ENCODE measurements around the gene CD22.

Gene CD22

DNA sequence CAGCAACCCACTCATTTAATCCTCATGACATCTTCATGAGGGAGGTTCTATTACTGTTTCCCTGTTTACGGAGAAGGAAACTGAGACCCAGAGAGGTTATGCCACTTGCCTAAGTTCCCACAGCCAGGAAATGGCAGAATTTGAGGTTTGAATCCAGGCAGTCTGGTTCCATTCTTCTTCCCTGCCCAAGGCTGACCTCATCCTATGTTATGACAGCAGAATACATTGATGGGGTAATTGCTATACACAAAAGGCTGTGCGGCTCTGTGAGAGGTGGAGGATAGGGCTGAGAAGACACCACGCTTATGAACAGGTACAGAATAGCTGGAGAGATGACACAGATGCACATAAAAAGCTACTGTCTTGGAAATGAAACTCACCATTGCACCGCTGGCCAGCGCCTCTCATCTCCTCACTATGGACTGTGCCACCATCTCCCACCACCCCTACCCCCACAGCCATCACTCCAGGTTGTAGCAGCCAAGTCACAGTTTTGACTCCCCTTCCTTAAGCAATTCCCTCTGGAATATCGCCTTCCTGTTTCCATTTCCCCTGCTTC is 25.6 kb upstream of the CD22 start (continued):
- TF ChIP-seq AEBP2 (tag by site-specific recombination; IDR thresholded peaks at IDR 0.05; ENCODE audit: borderline replicate concordance) (no peak), KLF9 (tag by site-specific recombination; IDR thresholded peaks at IDR 0.05; ENCODE audit: low read depth) (no peak), ZBTB17 (tag by site-specific recombination; IDR thresholded peaks at IDR 0.05) (peak; percentile 97), ZNF600 (tag by site-specific recombination; IDR thresholded peaks at IDR 0.05) (peak; percentile 22; the same call in 1 of the 2 replicates)

GRCh38 chr19:35304036-35304435 is 25.0 kb upstream of the CD22 start:
- no peak overlapping the region for H3K27ac ChIP-seq (ENCODE audit: extremely low read depth, low read depth, low read length)
- H3K4me3 ChIP-seq (ENCODE audit: low read depth, low read length): no peak overlapping the region
- H3K4me1 ChIP-seq (ENCODE audit: control insufficient read depth, insufficient read depth, low read length): no peaks in the 10 kb centered on the region
- no peak for TF ChIP-seq ZNF610 (tag by site-specific recombination; IDR thresholded peaks at IDR 0.05; ENCODE audit: borderline replicate concordance)
- no peak for TF ChIP-seq ZNF16 (tag by site-specific recombination; IDR thresholded peaks at IDR 0.05; ENCODE audit: low read depth)
- no peak for TF ChIP-seq ZNF433 (tag by site-specific recombination; IDR thresholded peaks at IDR 0.05; ENCODE audit: low read depth)
- TF ChIP-seq ZNF214 (tag by site-specific recombination; IDR thresholded peaks at IDR 0.05; ENCODE audit: borderline replicate concordance): no peak
- no peak for TF ChIP-seq SCRT2 (tag by site-specific recombination; IDR thresholded peaks at IDR 0.05)
- no peak for TF ChIP-seq ZNF394 (tag by site-specific recombination; IDR thresholded peaks at IDR 0.05; ENCODE audit: borderline replicate concordance)
- no peak for TF ChIP-seq ZNF184 (tag by site-specific recombination; IDR thresholded peaks at IDR 0.05)
- TF ChIP-seq PRDM1 (tag by site-specific recombination; IDR thresholded peaks at IDR 0.05): no peak
- TF ChIP-seq, protein P1, sequence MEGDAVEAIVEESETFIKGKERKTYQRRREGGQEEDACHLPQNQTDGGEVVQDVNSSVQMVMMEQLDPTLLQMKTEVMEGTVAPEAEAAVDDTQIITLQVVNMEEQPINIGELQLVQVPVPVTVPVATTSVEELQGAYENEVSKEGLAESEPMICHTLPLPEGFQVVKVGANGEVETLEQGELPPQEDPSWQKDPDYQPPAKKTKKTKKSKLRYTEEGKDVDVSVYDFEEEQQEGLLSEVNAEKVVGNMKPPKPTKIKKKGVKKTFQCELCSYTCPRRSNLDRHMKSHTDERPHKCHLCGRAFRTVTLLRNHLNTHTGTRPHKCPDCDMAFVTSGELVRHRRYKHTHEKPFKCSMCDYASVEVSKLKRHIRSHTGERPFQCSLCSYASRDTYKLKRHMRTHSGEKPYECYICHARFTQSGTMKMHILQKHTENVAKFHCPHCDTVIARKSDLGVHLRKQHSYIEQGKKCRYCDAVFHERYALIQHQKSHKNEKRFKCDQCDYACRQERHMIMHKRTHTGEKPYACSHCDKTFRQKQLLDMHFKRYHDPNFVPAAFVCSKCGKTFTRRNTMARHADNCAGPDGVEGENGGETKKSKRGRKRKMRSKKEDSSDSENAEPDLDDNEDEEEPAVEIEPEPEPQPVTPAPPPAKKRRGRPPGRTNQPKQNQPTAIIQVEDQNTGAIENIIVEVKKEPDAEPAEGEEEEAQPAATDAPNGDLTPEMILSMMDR (tag by site-specific recombination; IDR thresholded peaks at IDR 0.05): no peak
- TF ChIP-seq ZBTB48 (tag by site-specific recombination; IDR thresholded peaks at IDR 0.05): no peak
- no peak for TF ChIP-seq ZNF146 (tag by site-specific recombination; IDR thresholded peaks at IDR 0.05)
- H3K9me3 ChIP-seq (ENCODE audit: control insufficient read depth, insufficient read depth, low read depth, low read length): no peaks in the 10 kb centered on the region
- no peaks in the 10 kb centered on the region for H3K36me3 ChIP-seq (ENCODE audit: control insufficient read depth in 2 of 2, insufficient read depth in 1 of 2, low read length in 2 of 2)
- POLR2A ChIA-PET: no interaction called here
- CTCF ChIA-PET: interaction anchor here (1.1 kb wide), 1 partner anchor 191 kb away, joined by 4 read pairs; no protein-coding TSS in a partner anchor

GRCh38 chr19:35305181-35305580 is 23.8 kb upstream of the CD22 start:
- Histone ChIP-seq H3K9me3 (ENCODE audit: control insufficient read depth, insufficient read depth, low read depth, low read length) (no peaks in the 10 kb centered on the region), H3K4me3 (ENCODE audit: low read depth, low read length) (no peak overlapping the region), H3K36me3 (ENCODE audit: control insufficient read depth in 2 of 2, insufficient read depth in 1 of 2, low read length in 2 of 2) (no peaks in the 10 kb centered on the region), H3K4me1 (ENCODE audit: control insufficient read depth, insufficient read depth, low read length) (no peaks in the 10 kb centered on the region), H3K27ac (ENCODE audit: extremely low read depth, low read depth, low read length) (no peak overlapping the region)
- ChIA-PET POLR2A (interaction anchor here (0.6 kb wide), 2 partner anchors 151 to 157 kb away, joined by 3 to 5 read pairs; no protein-coding TSS in a partner anchor), CTCF (interaction anchor here (0.7 to 1.6 kb wide), 5 partner anchors 15 to 262 kb away, joined by 3 to 7 read pairs (median 3); no protein-coding TSS in a partner anchor)
- TF ChIP-seq SCRT2 (tag by site-specific recombination; IDR thresholded peaks at IDR 0.05) (no peak), ZFP37 (tag by site-specific recombination; IDR thresholded peaks at IDR 0.05) (no peak), OVOL3 (tag by site-specific recombination; IDR thresholded peaks at IDR 0.05) (no peak), KLF9 (tag by site-specific recombination; IDR thresholded peaks at IDR 0.05; ENCODE audit: low read depth) (no peak), ZNF501 (tag by site-specific recombination; IDR thresholded peaks at IDR 0.05) (no peak), ZNF707 (tag by site-specific recombination; IDR thresholded peaks at IDR 0.05) (no peak), ZNF513 (tag by site-specific recombination; IDR thresholded peaks at IDR 0.05) (no peak), ZNF48 (tag by site-specific recombination; IDR thresholded peaks at IDR 0.05) (no peak), ZNF19 (tag by site-specific recombination; IDR thresholded peaks at IDR 0.05; ENCODE audit: low read depth) (no peak)
- TF ChIP-seq, protein P2, sequence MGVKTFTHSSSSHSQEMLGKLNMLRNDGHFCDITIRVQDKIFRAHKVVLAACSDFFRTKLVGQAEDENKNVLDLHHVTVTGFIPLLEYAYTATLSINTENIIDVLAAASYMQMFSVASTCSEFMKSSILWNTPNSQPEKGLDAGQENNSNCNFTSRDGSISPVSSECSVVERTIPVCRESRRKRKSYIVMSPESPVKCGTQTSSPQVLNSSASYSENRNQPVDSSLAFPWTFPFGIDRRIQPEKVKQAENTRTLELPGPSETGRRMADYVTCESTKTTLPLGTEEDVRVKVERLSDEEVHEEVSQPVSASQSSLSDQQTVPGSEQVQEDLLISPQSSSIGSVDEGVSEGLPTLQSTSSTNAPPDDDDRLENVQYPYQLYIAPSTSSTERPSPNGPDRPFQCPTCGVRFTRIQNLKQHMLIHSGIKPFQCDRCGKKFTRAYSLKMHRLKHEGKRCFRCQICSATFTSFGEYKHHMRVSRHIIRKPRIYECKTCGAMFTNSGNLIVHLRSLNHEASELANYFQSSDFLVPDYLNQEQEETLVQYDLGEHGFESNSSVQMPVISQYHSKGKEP (tag by site-specific recombination; IDR thresholded peaks at IDR 0.05): no peak
